Loucy (cell line): ENCODE measurements around the gene MEGF8.

Experiments used
- CTCF ChIP-seq: fragments of 200-600 bp; sonication (generic); conservative IDR thresholded peaks from 2 replicates; pipeline ENCODE4 v1.5.1; 2014; ENCODE audit warnings: mild to moderate bottlenecking, antibody characterized with exemption, low read length
- EZH2phosphoT487 ChIP-seq: fragments of 200-600 bp; IDR thresholded peaks from 2 replicates; pipeline ENCODE4 v1.6.1; 2018; ENCODE audit warnings: antibody characterized with exemption, mild to moderate bottlenecking, moderate library complexity, borderline replicate concordance

GRCh38 chr19:42281827-42282762, 43.3 kb upstream of the MEGF8 start:
- TF ChIP-seq CTCF, result no peak
- no peak for TF ChIP-seq EZH2phosphoT487
